ENCODE measurements around the gene SLC27A5. TPM values are rescaled to one million over a fixed set of nuclear protein-coding genes. Genes with fewer than 3 reads are reported as not detected.
"Not testable (repeated sequence)": the region's sequence is repeated elsewhere in the genome, so short reads cannot be mapped to it uniquely, and the experiment has no call there.

The SLC27A5 gene
- total RNA-seq, 1 experiment from 2014 or later = 0.16 TPM

- in situ Hi-C loops (cut with HindIII; ENCODE audit: low pct_unique_long_range_greater_than_20kb, low sequenced_read_pairs) = no loop called here
- no peak for DNase-seq (ENCODE audit: low read depth, low spot score)
These were observed 1.5 kb upstream of the SLC27A5 start for GRCh38 chr19:58513213-58513693.

GRCh38 chr19:58510084-58510862, 1.5 kb downstream of the SLC27A5 start:
- DNase-seq (ENCODE audit: low read depth, low spot score) = no peak
- in situ Hi-C loops (cut with HindIII; ENCODE audit: low pct_unique_long_range_greater_than_20kb, low sequenced_read_pairs) = no loop called here

GRCh38 chr19:58509731-58510083, 2.1 kb downstream of the SLC27A5 start:
- DNase-seq (ENCODE audit: low read depth, low spot score) = no peak
- in situ Hi-C loops (cut with HindIII; ENCODE audit: low pct_unique_long_range_greater_than_20kb, low sequenced_read_pairs) = no loop called here

GRCh38 chr19:58507602-58508223, 4.1 kb downstream of the SLC27A5 start:
- in situ Hi-C loops (cut with HindIII; ENCODE audit: low pct_unique_long_range_greater_than_20kb, low sequenced_read_pairs); DNase-seq (ENCODE audit: low read depth, low spot score): not testable (repeated sequence)

- in situ Hi-C loops (cut with HindIII; ENCODE audit: low pct_unique_long_range_greater_than_20kb, low sequenced_read_pairs) = no loop called here
- no peak for DNase-seq (ENCODE audit: low read depth, low spot score)
These were observed 11.6 kb downstream of the SLC27A5 start for GRCh38 chr19:58500242-58500641.

GRCh38 chr19:58499021-58499927, 12.5 kb downstream of the SLC27A5 start:
- DNase-seq (ENCODE audit: low read depth, low spot score) = peak; percentile 84
- in situ Hi-C loops (cut with HindIII; ENCODE audit: low pct_unique_long_range_greater_than_20kb, low sequenced_read_pairs) = no loop called here

GRCh38 chr19:58498316-58499020, 13.3 kb downstream of the SLC27A5 start:
- in situ Hi-C loops (cut with HindIII; ENCODE audit: low pct_unique_long_range_greater_than_20kb, low sequenced_read_pairs) = no loop called here
- DNase-seq (ENCODE audit: low read depth, low spot score) = no peak

GRCh38 chr19:58497634-58498170, 14.1 kb downstream of the SLC27A5 start:
- in situ Hi-C loops (cut with HindIII; ENCODE audit: low pct_unique_long_range_greater_than_20kb, low sequenced_read_pairs) = no loop called here
- DNase-seq (ENCODE audit: low read depth, low spot score) = no peak

- DNase-seq (ENCODE audit: low read depth, low spot score) = peak; percentile 79
- in situ Hi-C loops (cut with HindIII; ENCODE audit: low pct_unique_long_range_greater_than_20kb, low sequenced_read_pairs) = no loop called here
These were observed 19.5 kb downstream of the SLC27A5 start for GRCh38 chr19:58492265-58492664.

GRCh38 chr19:58491393-58491792, 20.4 kb downstream of the SLC27A5 start:
- DNase-seq (ENCODE audit: low read depth, low spot score) = no peak
- in situ Hi-C loops (cut with HindIII; ENCODE audit: low pct_unique_long_range_greater_than_20kb, low sequenced_read_pairs) = no loop called here

- DNase-seq (ENCODE audit: low read depth, low spot score); in situ Hi-C loops (cut with HindIII; ENCODE audit: low pct_unique_long_range_greater_than_20kb, low sequenced_read_pairs): not testable (repeated sequence)
These were observed 27.4 kb downstream of the SLC27A5 start for GRCh38 chr19:58484349-58484748.

GRCh38 chr19:58483776-58484175, 28.0 kb downstream of the SLC27A5 start:
- in situ Hi-C loops (cut with HindIII; ENCODE audit: low pct_unique_long_range_greater_than_20kb, low sequenced_read_pairs) = no loop called here
- no peak for DNase-seq (ENCODE audit: low read depth, low spot score)

GRCh38 chr19:58482372-58482771, 29.4 kb downstream of the SLC27A5 start:
- no peak for DNase-seq (ENCODE audit: low read depth, low spot score)
- in situ Hi-C loops (cut with HindIII; ENCODE audit: low pct_unique_long_range_greater_than_20kb, low sequenced_read_pairs) = no loop called here

GRCh38 chr19:58480831-58481230, 31.0 kb downstream of the SLC27A5 start:
- no peak for DNase-seq (ENCODE audit: low read depth, low spot score)
- in situ Hi-C loops (cut with HindIII; ENCODE audit: low pct_unique_long_range_greater_than_20kb, low sequenced_read_pairs) = no loop called here

- in situ Hi-C loops (cut with HindIII; ENCODE audit: low pct_unique_long_range_greater_than_20kb, low sequenced_read_pairs) = no loop called here
These were observed 31.3 kb downstream of the SLC27A5 start for GRCh38 chr19:58480481-58480830.

GRCh38 chr19:58479736-58480480, 31.9 kb downstream of the SLC27A5 start:
- in situ Hi-C loops (cut with HindIII; ENCODE audit: low pct_unique_long_range_greater_than_20kb, low sequenced_read_pairs) = no loop called here
- no peak for DNase-seq (ENCODE audit: low read depth, low spot score)

More at GRCh38 chr19:58480481-58480830, 31.3 kb downstream of the SLC27A5 start:
- no peak for DNase-seq (ENCODE audit: low read depth, low spot score)

GRCh38 chr19:58479303-58479702, 32.5 kb downstream of the SLC27A5 start:
- no peak for DNase-seq (ENCODE audit: low read depth, low spot score)
- in situ Hi-C loops (cut with HindIII; ENCODE audit: low pct_unique_long_range_greater_than_20kb, low sequenced_read_pairs) = no loop called here
